Uterus (tissue), 2 donors: ENCODE measurements around the gene METTL24.

ENCODE experiments used
- POLR2A ChIP-seq, 2 donors: fragments of 450-650 bp; IDR thresholded peaks; one replicate each; pipeline ENCODE4 v1.6.1; 2016; ENCODE audit warnings: antibody characterized with exemption in 2 of 2, mild to moderate bottlenecking in 1 of 2, moderate library complexity in 1 of 2
- TF ChIP-seq, protein P1 (sequence below), 4 experiments: fragments of 200-600 bp in 2 of 4; fragments of 450-650 bp in 2 of 4; sonication (generic) in 2 of 4; IDR thresholded peaks; one replicate each; pipeline ENCODE4 v1.5.1; 2016 to 2019; ENCODE audit warnings: antibody characterized with exemption in 4 of 4, mild to moderate bottlenecking in 2 of 4, moderate library complexity in 1 of 4

DNA sequence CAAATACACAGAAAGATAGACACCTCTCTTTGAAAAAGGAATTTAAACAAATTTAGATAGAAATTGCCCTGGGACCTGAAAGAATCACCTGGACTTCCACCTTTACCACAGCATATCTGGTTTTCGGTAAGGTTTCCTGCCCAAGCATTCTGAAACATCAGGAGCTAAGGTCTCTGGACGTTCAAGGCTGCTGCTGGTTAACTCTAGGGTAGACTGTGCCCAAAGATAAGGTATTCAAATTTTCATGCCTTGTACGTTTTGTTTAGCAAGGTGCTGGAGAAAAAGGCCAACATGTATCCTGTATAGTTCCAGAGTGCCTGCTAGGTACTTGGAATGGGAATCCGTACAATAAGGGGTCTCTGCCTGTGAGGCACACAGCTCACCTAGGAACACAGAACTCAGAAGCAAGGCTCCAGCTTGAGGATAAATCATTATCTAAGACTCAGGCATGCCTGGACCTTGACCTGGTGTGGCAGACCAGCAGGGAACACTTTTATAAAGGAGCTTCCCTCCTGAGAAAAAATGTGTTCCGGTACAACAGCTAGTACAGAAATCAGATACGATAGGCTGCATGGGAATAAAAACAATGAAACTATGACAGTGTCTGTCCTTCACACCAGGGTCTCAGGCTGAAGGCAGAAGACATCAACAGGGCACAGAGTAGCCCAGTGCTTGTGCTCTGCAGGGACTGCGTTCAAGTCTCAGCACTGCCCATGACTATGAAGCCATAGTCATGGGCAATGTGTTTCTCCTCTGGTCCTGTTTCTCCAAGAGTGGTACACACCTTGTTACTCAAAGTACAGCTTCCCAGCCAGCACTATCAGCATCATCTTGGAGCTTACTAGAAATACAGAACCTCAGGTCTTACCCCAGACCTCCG lies 70.4 kb downstream of the METTL24 start:
- no peak for TF ChIP-seq POLR2A (IDR thresholded peaks at IDR 0.05)
- TF ChIP-seq, protein P1, sequence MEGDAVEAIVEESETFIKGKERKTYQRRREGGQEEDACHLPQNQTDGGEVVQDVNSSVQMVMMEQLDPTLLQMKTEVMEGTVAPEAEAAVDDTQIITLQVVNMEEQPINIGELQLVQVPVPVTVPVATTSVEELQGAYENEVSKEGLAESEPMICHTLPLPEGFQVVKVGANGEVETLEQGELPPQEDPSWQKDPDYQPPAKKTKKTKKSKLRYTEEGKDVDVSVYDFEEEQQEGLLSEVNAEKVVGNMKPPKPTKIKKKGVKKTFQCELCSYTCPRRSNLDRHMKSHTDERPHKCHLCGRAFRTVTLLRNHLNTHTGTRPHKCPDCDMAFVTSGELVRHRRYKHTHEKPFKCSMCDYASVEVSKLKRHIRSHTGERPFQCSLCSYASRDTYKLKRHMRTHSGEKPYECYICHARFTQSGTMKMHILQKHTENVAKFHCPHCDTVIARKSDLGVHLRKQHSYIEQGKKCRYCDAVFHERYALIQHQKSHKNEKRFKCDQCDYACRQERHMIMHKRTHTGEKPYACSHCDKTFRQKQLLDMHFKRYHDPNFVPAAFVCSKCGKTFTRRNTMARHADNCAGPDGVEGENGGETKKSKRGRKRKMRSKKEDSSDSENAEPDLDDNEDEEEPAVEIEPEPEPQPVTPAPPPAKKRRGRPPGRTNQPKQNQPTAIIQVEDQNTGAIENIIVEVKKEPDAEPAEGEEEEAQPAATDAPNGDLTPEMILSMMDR (IDR thresholded peaks at IDR 0.05) = no peak
